H1 (cell line): ENCODE results near the gene PTBP1. TPM values are rescaled to one million over a fixed set of nuclear protein-coding genes. Genes with fewer than 3 reads are reported as not detected.

Source experiments
- CTCF ChIA-PET: fragments of 300-600 bp; sonication (Branson Sonifier 250); formaldehyde crosslinking; loops from one replicate; lab custom pipeline; 2021; ENCODE audit not compliant: partially characterized antibody; lab: Charles Lee
- POLR2A ChIA-PET: fragments of 300-600 bp; sonication (Branson Sonifier 250); formaldehyde crosslinking; loops from one replicate; lab custom pipeline; 2021; ENCODE audit warnings: inconsistent platforms; ENCODE audit not compliant: partially characterized antibody; lab: Charles Lee
- DNase-seq, 2 experiments: peaks; one replicate each; pipeline versions ENCODE4 v3.0.0 to v3.0.0-alpha.2; 2010 to 2022; ENCODE audit warnings: low spot score in 2 of 2, low read depth in 1 of 2, mixed read lengths in 1 of 2
- FAIRE-seq: peaks from 2 replicates; lab custom pipeline; 2011; peaks lifted over from hg19 to GRCh38; lab: Jason Lieb, UNC
- H2AFZ ChIP-seq: 2 replicates; pipeline ENCODE4 v1.8.1; 2012; ENCODE audit warnings: low read length, inconsistent platforms
- H2AK5ac ChIP-seq: 2 replicates; pipeline ENCODE4 v1.6.1; 2013; ENCODE audit warnings: low read depth, low read length
- H2BK120ac ChIP-seq: replicated peaks from 2 replicates; pipeline ENCODE3; 2013; ENCODE audit warnings: low read depth, low read length, inconsistent platforms
- H2BK12ac ChIP-seq: 2 replicates; pipeline ENCODE4 v1.6.1; 2013; ENCODE audit warnings: low read depth, low read length
- H2BK15ac ChIP-seq: 2 replicates; pipeline ENCODE4 v1.6.1; 2013; ENCODE audit warnings: low read length
- H2BK20ac ChIP-seq: 2 replicates; pipeline ENCODE4 v1.6.1; 2013; ENCODE audit warnings: low read length
- H2BK5ac ChIP-seq: 2 replicates; pipeline ENCODE4 v1.6.1; 2013; ENCODE audit warnings: low read depth, low read length
- H3K14ac ChIP-seq: 2 replicates; pipeline ENCODE4 v1.6.1; 2013; ENCODE audit warnings: inconsistent platforms; ENCODE audit not compliant: insufficient read length
- H3K18ac ChIP-seq: 2 replicates; pipeline ENCODE4 v1.6.1; 2013; ENCODE audit warnings: low read length; ENCODE audit errors: extremely low read depth
- H3K23ac ChIP-seq: 2 replicates; pipeline ENCODE4 v1.6.1; 2013; ENCODE audit warnings: inconsistent platforms; ENCODE audit not compliant: insufficient read length
- H3K23me2 ChIP-seq: 2 replicates; pipeline ENCODE4 v1.6.1; 2013; ENCODE audit warnings: low read depth, low read length
- H3K27ac ChIP-seq: 2 replicates; pipeline ENCODE4 v1.6.1; 2011; ENCODE audit warnings: low read depth, low read length, inconsistent platforms
- H3K27me3 ChIP-seq, 4 experiments: replicated peaks in 1 of 4; 1 replicate in 1 of 4; 2 replicates in 3 of 4; pipeline versions ENCODE4 v1.6.1 to v1.8.1; 2011 to 2013; ENCODE audit warnings: low read length in 3 of 4, mild to moderate bottlenecking in 3 of 4, inconsistent platforms in 2 of 4, mixed read lengths in 2 of 4, moderate library complexity in 1 of 4; ENCODE audit not compliant: control insufficient read depth in 3 of 4, insufficient read depth in 3 of 4; ENCODE audit errors: extremely low read depth in 1 of 4
- H3K36me3 ChIP-seq, 4 experiments: 2 replicates each; pipeline versions ENCODE4 v1.6.1 to v1.8.1; 2011 to 2013; ENCODE audit warnings: mild to moderate bottlenecking in 4 of 4, low read length in 3 of 4, moderate library complexity in 2 of 4, control low read depth in 1 of 4, inconsistent platforms in 1 of 4; ENCODE audit not compliant: insufficient read depth in 4 of 4, control insufficient read depth in 2 of 4
- H3K4ac ChIP-seq: replicated peaks from 2 replicates; pipeline ENCODE3; 2013; ENCODE audit warnings: low read length, low read depth, mixed read lengths, inconsistent platforms; ENCODE audit not compliant: insufficient read length
- H3K4me1 ChIP-seq, 4 experiments: replicated peaks in 1 of 4; 1 replicate in 1 of 4; 2 replicates in 3 of 4; pipeline versions ENCODE4 v1.6.1 to v1.8.1; 2011 to 2013; ENCODE audit warnings: low read length in 3 of 4, inconsistent platforms in 2 of 4, mixed read lengths in 1 of 4; ENCODE audit not compliant: insufficient read depth in 4 of 4, control insufficient read depth in 3 of 4
- H3K4me2 ChIP-seq, 2 experiments: 2 replicates each; pipeline versions ENCODE4 v1.6.1 to v1.8.1; 2011 to 2013; ENCODE audit warnings: low read depth in 2 of 2, low read length in 2 of 2, control low read depth in 1 of 2, inconsistent platforms in 1 of 2, mild to moderate bottlenecking in 1 of 2; ENCODE audit not compliant: insufficient read depth in 1 of 2
- H3K4me3 ChIP-seq, 4 experiments: fragments of 200-600, 300-600 bp in 1 of 4; sonication (generic), shearing (Covaris generic), sonication (Bioruptor Twin) in 1 of 4; 2 replicates each; pipeline versions ENCODE4 v1.5.1 to v1.8.1; 2011 to 2016; ENCODE audit warnings: low read length in 4 of 4, low read depth in 3 of 4, control low read depth in 2 of 4, inconsistent platforms in 2 of 4, mild to moderate bottlenecking in 2 of 4, mixed read lengths in 1 of 4, moderate library complexity in 1 of 4; ENCODE audit not compliant: insufficient read depth in 2 of 4; ENCODE audit errors: extremely low read depth in 1 of 4
- H3K56ac ChIP-seq: replicated peaks from 2 replicates; pipeline ENCODE3; 2013; ENCODE audit warnings: low read depth, mild to moderate bottlenecking, mixed read lengths, low read length, inconsistent platforms; ENCODE audit not compliant: insufficient read length
- H3K79me1 ChIP-seq: 2 replicates; pipeline ENCODE4 v1.6.1; 2013; ENCODE audit warnings: low read depth, low read length, control low read depth
- H3K79me2 ChIP-seq, 2 experiments: 2 replicates each; pipeline versions ENCODE4 v1.6.1 to v1.8.1; 2012 to 2013; ENCODE audit warnings: low read length in 2 of 2, mild to moderate bottlenecking in 2 of 2, inconsistent platforms in 1 of 2; ENCODE audit not compliant: insufficient read depth in 2 of 2, control insufficient read depth in 1 of 2
- H3K9ac ChIP-seq, 4 experiments: replicated peaks in 1 of 4; 1 replicate in 1 of 4; 2 replicates in 3 of 4; pipeline versions ENCODE4 v1.6.1 to v1.8.1; 2011 to 2013; ENCODE audit warnings: low read depth in 3 of 4, low read length in 3 of 4, control low read depth in 2 of 4, mild to moderate bottlenecking in 2 of 4, moderate library complexity in 2 of 4, inconsistent platforms in 1 of 4; ENCODE audit errors: extremely low read depth in 1 of 4
- H3K9me3 ChIP-seq, 2 experiments: 2 replicates each; pipeline versions ENCODE4 v1.6.1 to v1.8.1; 2012 to 2013; ENCODE audit warnings: mild to moderate bottlenecking in 2 of 2, moderate library complexity in 2 of 2, control low read depth in 1 of 2, inconsistent platforms in 1 of 2, low read depth in 1 of 2, low read length in 1 of 2, mixed read lengths in 1 of 2; ENCODE audit not compliant: insufficient read depth in 2 of 2
- H4K20me1 ChIP-seq, 2 experiments: replicated peaks in 1 of 2; 2 replicates each; pipeline versions ENCODE3 to v1.8.1; 2011 to 2013; ENCODE audit warnings: inconsistent platforms in 2 of 2, low read length in 2 of 2, mild to moderate bottlenecking in 1 of 2; ENCODE audit not compliant: insufficient read depth in 2 of 2, control insufficient read depth in 1 of 2
- H4K5ac ChIP-seq: 2 replicates; pipeline ENCODE4 v1.6.1; 2013; ENCODE audit warnings: low read length, low read depth, mixed read lengths, inconsistent platforms; ENCODE audit not compliant: insufficient read length
- H4K8ac ChIP-seq: 2 replicates; pipeline ENCODE4 v1.8.0; 2013; ENCODE audit warnings: mild to moderate bottlenecking, moderate library complexity, low read length, inconsistent platforms; ENCODE audit not compliant: insufficient read depth; ENCODE audit errors: extremely low read depth
- H4K91ac ChIP-seq: replicated peaks from 2 replicates; pipeline ENCODE3; 2013; ENCODE audit warnings: low read length, mixed read lengths, inconsistent platforms; ENCODE audit not compliant: insufficient read length
- CBX5 ChIP-seq: fragments of 300-800, 300-1000 bp; sonication (generic); IDR thresholded peaks from 2 replicates; pipeline ENCODE4 v1.7.1; 2016; ENCODE audit warnings: antibody characterized with exemption, low read length, low read depth
- CHD2 ChIP-seq: IDR thresholded peaks from 2 replicates; pipeline ENCODE4 v1.6.1; 2012; ENCODE audit warnings: low read length, improper control_type of control experiment
- KDM1A ChIP-seq: fragments of 200-600, 300-600 bp; sonication (generic); IDR thresholded peaks from 2 replicates; pipeline ENCODE4 v1.7.1; 2016; ENCODE audit warnings: mild to moderate bottlenecking, low read length, borderline replicate concordance
- RXRA ChIP-seq: IDR thresholded peaks from 2 replicates; pipeline ENCODE4 v1.6.1; 2011; ENCODE audit warnings: low read depth, mild to moderate bottlenecking, low read length, moderate library complexity; ENCODE audit not compliant: insufficient read depth
- SIN3A ChIP-seq, 2 experiments: IDR thresholded peaks in 1 of 2; conservative IDR thresholded peaks in 1 of 2; 2 replicates each; pipeline ENCODE4 v1.6.1; 2011 to 2012; ENCODE audit warnings: low read length in 2 of 2, improper control_type of control experiment in 1 of 2, low read depth in 1 of 2, mild to moderate bottlenecking in 1 of 2
- WGBS, 2 experiments: shearing (Covaris generic) in 1 of 2; methylation state at CpG; one replicate each; pipeline versions ENCODE4 v1.1.6 to v1.1.7; 2013 to 2015; ENCODE audit warnings: low lambda C conversion rate in 2 of 2, mixed read lengths in 2 of 2, inconsistent platforms in 1 of 2, low coverage in 1 of 2, missing lambda C conversion rate in 1 of 2; ENCODE audit not compliant: insufficient replicate concordance in 2 of 2, insufficient coverage in 1 of 2, insufficient read length in 1 of 2; ENCODE audit errors: extremely low coverage in 1 of 2, missing lambda C conversion rate in 1 of 2; 5-methylcytosine and 5-hydroxymethylcytosine counted together
- polyA plus RNA-seq, 7 experiments: library from polyadenylated mRNA; depleted of rRNA in 3 of 7; stranded (reverse) in 5 of 7; unstranded in 2 of 7; fragments of >200 nt in 5 of 7; fragments of 200-250 nt in 2 of 7; gene quantifications; 1 replicate in 5 of 7; 2 replicates in 1 of 7; 4 replicates in 1 of 7; pipeline versions ENCODE4 v1.2.1 to v1.2.3, GENCODE V29; 2011 to 2013; ENCODE audit warnings: missing spikeins in 2 of 7, mixed read lengths in 2 of 7
- total RNA-seq: library from RNA; stranded (reverse); fragmentation: NEBNext Ultra II Directional; extraction: Animal tissue kit (Norgen Biotek cat#: 25700); gene quantifications from 2 replicates; pipeline ENCODE4 v1.2.1, GENCODE V29; 2021

PTBP1 gene
- total and polyA plus RNA-seq, 2 of the 8 experiments (the other 6 are each of a cell fraction or from before 2014, with no cell fraction given), result 528 to 888 TPM

GRCh38 chr19:827710-828321, 30.6 kb downstream of the PTBP1 start, which contains the start of gene AZU1:
Gene AZU1 (plus strand): TSS chr19:827837. CDS start chr19:827847, 10 bp downstream.
- H3K27ac ChIP-seq, result no peak within 1 kb of the TSS
- no peak within 1 kb of the TSS for H2BK5ac ChIP-seq
- no peak for TF ChIP-seq CHD2
- TF ChIP-seq SIN3A (conservative IDR thresholded peaks at IDR 0.05 in 1 of 2, IDR thresholded peaks at IDR 0.05 in 1 of 2; ENCODE audit: low read depth in 1 of 2, low read length in 2 of 2), result no peak
- TF ChIP-seq RXRA, result no peak
- 0 out of 2 replicates have a peak, but pooled peaks have one; percentile 43 for TF ChIP-seq KDM1A
- TF ChIP-seq CBX5, result no peak
- peaks cover 0 to 7% (median 4%) of the 10 kb centered on the region in 4 experiments; a peak in 5 of 7 replicates for H3K4me1 ChIP-seq
- no peak within 1 kb of the TSS for H2AK5ac ChIP-seq
- no peaks in the 10 kb centered on the region for H3K27me3 ChIP-seq
- no peak within 1 kb of the TSS for H3K9ac ChIP-seq
- H2BK15ac ChIP-seq, result no peak within 1 kb of the TSS
- no peak within 1 kb of the TSS for H2BK12ac ChIP-seq
- H3K18ac ChIP-seq, result no peak within 1 kb of the TSS
- no peak within 1 kb of the TSS for H3K23ac ChIP-seq
- no peak for FAIRE-seq
- H3K79me1 ChIP-seq, result no peaks in the 10 kb centered on the region
- H3K79me2 ChIP-seq, result no peaks in the 10 kb centered on the region
- H2AFZ ChIP-seq, result no peak within 1 kb of the TSS
- H4K20me1 ChIP-seq, result no peaks in the 10 kb centered on the region
- H3K4me3 ChIP-seq, result no peak within 1 kb of the TSS
- no peak within 1 kb of the TSS for H3K56ac ChIP-seq
- H4K91ac ChIP-seq, result no peak within 1 kb of the TSS
- 92% methylated on average over 33 of the region's 33 CpGs; no CpG with 5 or more reads in 1 of the 2 experiments for WGBS, 2 experiments
- H3K23me2 ChIP-seq, result no peaks in the 10 kb centered on the region
- POLR2A ChIA-PET, result interaction anchor here (1.2 to 12.0 kb wide), 4 partner anchors 10 to 35 kb away, joined by 4 to 277 read pairs (median 7); partner anchors contain the start of gene PTBP1
- no peaks in the 10 kb centered on the region for H3K9me3 ChIP-seq
- H4K8ac ChIP-seq, result no peak within 1 kb of the TSS
- DNase-seq, result no peak
- H2BK20ac ChIP-seq, result no peak within 1 kb of the TSS
- no peak within 1 kb of the TSS for H2BK120ac ChIP-seq
- no peak within 1 kb of the TSS for H4K5ac ChIP-seq
- H3K4ac ChIP-seq, result no peak within 1 kb of the TSS
- H3K36me3 ChIP-seq, result no peaks in the 10 kb centered on the region
- H3K14ac ChIP-seq, result no peak within 1 kb of the TSS
- H3K4me2 ChIP-seq, result no peak within 1 kb of the TSS
- CTCF ChIA-PET, result interaction anchor here (1.1 to 1.2 kb wide), 2 partner anchors 28 to 70 kb away, joined by 3 to 4 read pairs; no protein-coding TSS in a partner anchor
